Heart right ventricle (tissue), 16 donors: ENCODE measurements around the gene DDA1. TPM values are rescaled to one million over a fixed set of nuclear protein-coding genes. Genes with fewer than 3 reads are reported as not detected.

Source experiments
- ATAC-seq, 8 donors: fragments of 200-7000 bp; cut with Tn5 transposase; one replicate each; pipeline ENCODE4 v1.9.1; 2020; ENCODE audit warnings: mild to moderate bottlenecking in 8 of 8, moderate library complexity in 8 of 8, moderate number of reproducible peaks in 1 of 8
- DNase-seq, 2 donors: peaks; one replicate each; pipeline ENCODE4 v3.0.0-alpha.2; 2020
- H3K27ac ChIP-seq, 10 donors: fragments of 200-600 bp; sonication (generic) in 2 of 10; one replicate each; pipeline versions ENCODE4 v1.5.0 to v1.8.0; 2020 to 2022; ENCODE audit warnings: mild to moderate bottlenecking in 3 of 10
- H3K27me3 ChIP-seq, 7 donors: fragments of 200-600 bp; one replicate each; pipeline ENCODE4 v1.8.0; 2021 to 2022; ENCODE audit warnings: mild to moderate bottlenecking in 2 of 7
- H3K36me3 ChIP-seq, 9 donors: fragments of 200-600 bp; sonication (generic) in 1 of 9; one replicate each; pipeline versions ENCODE4 v1.5.0 to v1.8.0; 2020 to 2022; ENCODE audit warnings: mild to moderate bottlenecking in 2 of 9
- H3K4me1 ChIP-seq, 9 donors: fragments of 200-600 bp; sonication (generic) in 1 of 9; one replicate each; pipeline versions ENCODE4 v1.5.0 to v1.8.0; 2020 to 2022; ENCODE audit warnings: mild to moderate bottlenecking in 4 of 9
- H3K4me3 ChIP-seq, 10 donors: fragments of 200-600 bp; sonication (generic) in 2 of 10; one replicate each; pipeline versions ENCODE4 v1.5.0 to v1.8.0; 2020 to 2022; ENCODE audit warnings: mild to moderate bottlenecking in 7 of 10, moderate library complexity in 2 of 10
- H3K9me3 ChIP-seq, 11 donors: fragments of 200-600 bp in 10 of 11; sonication (generic) in 2 of 11; one replicate each; pipeline versions ENCODE4 v1.5.0 to v1.8.0; 2013 to 2022; ENCODE audit warnings: mild to moderate bottlenecking in 2 of 11, control low read depth in 1 of 11, moderate library complexity in 1 of 11
- WGBS, 2 donors: extraction: QIAGEN DNeasy Blood & Tissue Kit; methylation state at CpG; one replicate each; pipeline ENCODE4 v1.1.7; 2013; ENCODE audit warnings: inconsistent platforms in 1 of 2; 5-methylcytosine and 5-hydroxymethylcytosine counted together
- intact Hi-C, 10 donors: fragments of 100-400 bp; cut with DNase I; formaldehyde crosslinking; loops; one replicate each; pipeline versions ENCODE4 v1.11.1 to v1.14.2; 2022
- polyA plus RNA-seq, 2 donors: library from polyadenylated mRNA; stranded (reverse); fragments of 200-250 nt; gene quantifications; one replicate each; pipeline ENCODE4 v1.2.3, GENCODE V29; 2013
- total RNA-seq, 10 donors: library from RNA; stranded (reverse); fragmentation: NEBNext Ultra II Directional in 3 of 10; extraction: Animal tissue kit (Norgen Biotek cat#: 25700) in 3 of 10; gene quantifications; one replicate each; pipeline versions ENCODE4 v1.2.1 to v1.2.4, GENCODE V29; 2021 to 2023
- TF ChIP-seq, protein P1 (sequence below), 9 donors: fragments of 200-600 bp; sonication (generic) in 2 of 9; IDR thresholded peaks; one replicate each; pipeline versions ENCODE4 v1.5.0 to v1.8.0; 2021 to 2022; ENCODE audit warnings: antibody characterized with exemption in 9 of 9, mild to moderate bottlenecking in 5 of 9, moderate library complexity in 1 of 9
- donor health status: Arrhythmogenic right ventricular cardiomyopathy.
- donor health status: ischemic (EF 13 %, LVEDD 7.1; RV severe dilation, severe dysfunction).
- donor health status: healthy with polysubstance abuse.
- donor health status: DM: no; HTN: yes; CAD: no.
- donor health status: DM: no; HTN: no; CAD: no.
- donor health status: ischemic (EF 25% LVEDD 6.9; RV normal size, moderate dysfunction).
- donor health status: ischemic (EF 25% LVEDD 5.7; RV mildly dilated, moderate dysfunction).
- donor health status: healthy.
- donor health status: DM: yes; HTN: yes; CAD: no.
- donor health status: Ischemic cardiomyopathy.
- donor health status: ischemic (EF 35%, LVEDD 5.7; RV mildly dilated, moderate dysfunction).
- donor health status: nonischemic (EF 11% LVEDD 7.7; RV severe dilation, severe dysfunction).
- donor health status: DM: yes; HTN: yes; CAD: no.
- donor health status: PGD.
- donor health status: ischemic (EF 29% LVEDD 5.4; RV normal size, mild dysfunction).
- donor health status: nonischemic (EF 23%, LVEDD 6.1; RV moderate dilation, normal function).

DDA1 gene
- total and polyA plus RNA-seq, 12 donors: 20.4 to 85.7 (median 34.7) TPM

DNA sequence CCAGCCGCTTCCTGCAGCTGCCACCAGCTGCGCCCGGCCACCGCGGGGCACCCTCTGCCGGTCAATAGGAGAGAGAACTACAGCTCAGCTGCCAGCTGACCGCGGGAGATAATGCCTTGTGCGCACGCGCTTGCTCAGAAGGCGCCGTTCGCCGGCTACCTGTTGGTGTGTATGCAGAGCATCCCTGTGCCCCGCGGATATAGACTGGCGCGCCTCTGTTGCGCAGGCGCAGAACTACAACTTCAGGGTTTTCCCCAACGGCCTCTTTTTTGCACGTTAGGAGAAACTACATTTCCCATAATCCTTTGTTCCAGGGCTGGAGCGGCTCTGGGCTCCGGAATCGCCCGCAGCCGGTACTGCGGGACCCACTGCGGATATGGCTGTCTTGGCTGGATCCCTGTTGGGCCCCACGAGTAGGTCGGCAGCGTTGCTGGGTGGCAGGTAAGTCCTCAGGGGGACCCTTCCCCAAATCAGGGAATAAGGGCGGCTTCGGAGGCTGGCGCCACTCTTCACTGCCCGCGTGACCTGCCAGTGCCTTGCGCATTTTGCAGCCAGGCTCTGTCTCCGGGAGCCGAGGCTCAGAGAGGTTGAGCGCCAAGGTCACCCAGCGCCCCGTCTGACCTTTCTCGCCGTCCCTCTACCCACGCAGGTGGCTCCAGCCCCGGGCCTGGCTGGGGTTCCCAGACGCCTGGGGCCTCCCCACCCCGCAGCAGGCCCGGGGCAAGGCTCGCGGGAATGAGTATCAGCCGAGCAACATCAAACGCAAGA is 3.7 kb upstream of the DDA1 start, which contains the start of gene MRPL34:
TSS of gene MRPL34 (plus strand) at position 356 of the 768 bp plus-strand sequence. CDS start at position 377, 21 bp downstream.
- TF ChIP-seq, protein P1, sequence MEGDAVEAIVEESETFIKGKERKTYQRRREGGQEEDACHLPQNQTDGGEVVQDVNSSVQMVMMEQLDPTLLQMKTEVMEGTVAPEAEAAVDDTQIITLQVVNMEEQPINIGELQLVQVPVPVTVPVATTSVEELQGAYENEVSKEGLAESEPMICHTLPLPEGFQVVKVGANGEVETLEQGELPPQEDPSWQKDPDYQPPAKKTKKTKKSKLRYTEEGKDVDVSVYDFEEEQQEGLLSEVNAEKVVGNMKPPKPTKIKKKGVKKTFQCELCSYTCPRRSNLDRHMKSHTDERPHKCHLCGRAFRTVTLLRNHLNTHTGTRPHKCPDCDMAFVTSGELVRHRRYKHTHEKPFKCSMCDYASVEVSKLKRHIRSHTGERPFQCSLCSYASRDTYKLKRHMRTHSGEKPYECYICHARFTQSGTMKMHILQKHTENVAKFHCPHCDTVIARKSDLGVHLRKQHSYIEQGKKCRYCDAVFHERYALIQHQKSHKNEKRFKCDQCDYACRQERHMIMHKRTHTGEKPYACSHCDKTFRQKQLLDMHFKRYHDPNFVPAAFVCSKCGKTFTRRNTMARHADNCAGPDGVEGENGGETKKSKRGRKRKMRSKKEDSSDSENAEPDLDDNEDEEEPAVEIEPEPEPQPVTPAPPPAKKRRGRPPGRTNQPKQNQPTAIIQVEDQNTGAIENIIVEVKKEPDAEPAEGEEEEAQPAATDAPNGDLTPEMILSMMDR (IDR thresholded peaks at IDR 0.05): peak; percentile 48 to 87 (median 70)
- peak within 1 kb of the TSS; percentile 63 to 88 (median 75) for H3K4me3 ChIP-seq
- no peaks in the 10 kb centered on the region for H3K27me3 ChIP-seq
- intact Hi-C loops: loop anchor here in 2 of 10 donors (2.0 to 5.0 kb wide), 2 partner anchors 31 to 162 kb away; partner anchors contain the start of gene GTPBP3 (in 1 of the 2)
- H3K4me1 ChIP-seq: peaks cover 12 to 65% (median 61%) of the 10 kb centered on the region in 9 donors
- ATAC-seq (peak; percentile 50 to 83 (median 70)), DNase-seq (peak; percentile 93)
- H3K36me3 ChIP-seq: peaks cover 0 to 5% (median 0%) of the 10 kb centered on the region in 9 donors
- WGBS, 2 donors: 0% methylated on average over 55 of the region's 55 CpGs
- H3K27ac ChIP-seq: peak within 1 kb of the TSS; percentile 83 to 98 (median 93)
- no peaks in the 10 kb centered on the region for H3K9me3 ChIP-seq

DNA sequence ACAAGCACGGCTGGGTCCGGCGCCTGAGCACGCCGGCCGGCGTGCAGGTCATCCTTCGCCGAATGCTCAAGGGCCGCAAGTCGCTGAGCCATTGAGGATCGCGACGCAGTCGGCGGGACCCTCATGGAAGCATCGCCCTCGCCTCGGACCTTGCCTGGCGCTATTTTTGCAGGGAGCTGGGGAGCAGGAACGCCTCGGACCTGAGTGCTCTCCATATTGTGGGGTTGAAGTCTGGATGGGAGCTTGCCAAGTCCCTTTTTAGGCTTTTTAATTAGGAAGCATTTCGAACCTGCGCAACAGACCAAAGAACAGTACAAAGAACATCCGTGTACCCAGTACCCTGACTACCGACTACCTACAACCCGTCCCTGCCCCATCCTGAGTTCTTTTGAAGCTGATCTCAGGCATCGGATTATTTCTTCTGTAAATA is 3.1 kb upstream of the DDA1 start:
- intact Hi-C loops: loop anchor here in 1 of 10 donors (5.0 kb wide), 1 partner anchor 161 kb away; no protein-coding TSS in a partner anchor
- H3K9me3 ChIP-seq: no peaks in the 10 kb centered on the region
- H3K4me1 ChIP-seq: peaks cover 12 to 71% (median 67%) of the 10 kb centered on the region in 9 donors
- peaks cover 0 to 2% (median 0%) of the 10 kb centered on the region in 9 donors for H3K36me3 ChIP-seq
- H3K27me3 ChIP-seq: no peaks in the 10 kb centered on the region
- ATAC-seq: no peak
- peak overlapping the region; percentile 63 to 88 (median 75) for H3K4me3 ChIP-seq
- H3K27ac ChIP-seq: peak overlapping the region; percentile 83 to 98 (median 93)
- DNase-seq: no peak
- 7 to 10% methylated on average over 28 of the region's 28 CpGs for WGBS, 2 donors
- TF ChIP-seq, protein P1 (IDR thresholded peaks at IDR 0.05): no peak

DNA sequence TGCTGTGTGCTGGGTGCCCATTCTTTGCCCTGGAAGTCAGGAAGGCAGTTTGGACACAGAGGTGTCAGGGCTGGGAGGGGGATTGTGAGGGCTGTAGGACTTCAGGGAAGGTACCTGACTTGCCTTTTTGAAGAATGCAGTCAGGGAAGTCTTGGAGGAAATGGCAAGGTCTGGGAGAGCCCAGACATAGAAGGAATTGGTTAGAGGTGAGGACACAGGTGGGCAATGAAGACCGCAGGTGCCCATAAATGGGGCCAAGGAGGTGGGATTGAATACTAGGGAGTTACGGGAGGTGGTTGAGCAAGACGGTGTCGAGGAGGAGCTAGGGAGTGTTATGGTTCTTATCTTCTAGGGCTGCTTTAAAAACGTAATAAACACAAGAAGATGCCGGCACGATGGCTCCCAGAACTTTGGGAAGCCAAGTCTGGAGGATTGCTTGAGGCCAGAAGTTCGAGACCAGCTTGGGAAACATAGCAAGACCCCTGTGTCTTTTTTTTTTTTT is 1.4 kb upstream of the DDA1 start:
- WGBS, 2 donors: 85 to 90% methylated on average over 8 of the region's 8 CpGs
- DNase-seq (no peak), ATAC-seq (no peak)
- no peaks in the 10 kb centered on the region for H3K9me3 ChIP-seq
- no peak overlapping the region for H3K27ac ChIP-seq
- intact Hi-C loops: loop anchor here in 1 of 10 donors (5.0 kb wide), 1 partner anchor 159 kb away; no protein-coding TSS in a partner anchor
- H3K4me1 ChIP-seq: peaks cover 12 to 76% (median 59%) of the 10 kb centered on the region in 9 donors
- H3K4me3 ChIP-seq: no peak overlapping the region
- peaks cover 0 to 11% (median 0%) of the 10 kb centered on the region in 9 donors for H3K36me3 ChIP-seq
- TF ChIP-seq, protein P1 (IDR thresholded peaks at IDR 0.05): no peak
- H3K27me3 ChIP-seq: no peaks in the 10 kb centered on the region

DNA sequence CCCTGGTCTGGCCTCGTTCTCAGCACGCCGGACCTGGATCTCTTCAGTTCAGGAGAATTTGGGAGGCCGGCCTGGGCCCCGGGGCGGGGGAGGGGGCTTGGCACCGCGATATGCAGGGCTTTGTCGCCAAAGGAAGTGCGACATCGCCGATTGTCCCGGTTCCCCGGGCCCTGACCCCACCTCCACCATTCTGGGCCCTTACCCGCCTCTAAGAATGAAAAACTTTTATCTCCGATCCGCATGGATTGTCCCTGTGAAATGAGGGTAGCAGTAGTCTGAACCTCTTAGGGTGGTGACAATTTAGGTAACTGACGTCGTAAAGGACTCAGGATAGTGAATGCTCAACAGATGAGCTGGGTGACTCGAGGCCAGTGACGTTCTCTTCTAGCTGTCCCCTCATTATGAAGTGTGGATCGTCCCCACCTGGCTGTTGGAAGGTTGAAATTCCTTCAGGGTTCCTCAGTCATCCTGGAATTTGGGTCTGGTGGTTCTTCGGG is 650 bp downstream of the DDA1 start:
- 7 to 8% methylated on average over 23 of the region's 23 CpGs for WGBS, 2 donors
- H3K27ac ChIP-seq: peak overlapping the region in 9 of 10 donors; percentile 71 to 89 (median 80)
- intact Hi-C loops: loop anchor here in 1 of 10 donors (5.0 kb wide), 1 partner anchor 157 kb away; no protein-coding TSS in a partner anchor

More for the DNA sequence above, 650 bp downstream of the DDA1 start:
- peak overlapping the region; percentile 82 to 97 (median 89) for H3K4me3 ChIP-seq
- ATAC-seq (no peak), DNase-seq (no peak)
- TF ChIP-seq, protein P1 (IDR thresholded peaks at IDR 0.05): no peak
- no peaks in the 10 kb centered on the region for H3K27me3 ChIP-seq
- H3K4me1 ChIP-seq: peaks cover 8 to 58% (median 44%) of the 10 kb centered on the region in 9 donors
- no peaks in the 10 kb centered on the region for H3K9me3 ChIP-seq
- peaks cover 0 to 25% (median 9%) of the 10 kb centered on the region in 9 donors for H3K36me3 ChIP-seq
